ENCODE results near the gene KERA.

- TF ChIP-seq CTCF (IDR thresholded peaks at IDR 0.05) (no peak), POLR2A (IDR thresholded peaks at IDR 0.05) (no peak)
These were observed 13.1 kb upstream of the KERA start for GRCh38 chr12:91070936-91071335.
